ENCODE measurements around the gene SPECC1. TPM values are rescaled to one million over a fixed set of nuclear protein-coding genes. Genes with fewer than 3 reads are reported as not detected.
"Not testable (repeated sequence)": the region's sequence is repeated elsewhere in the genome, so short reads cannot be mapped to it uniquely, and the experiment has no call there.

SPECC1 gene
- total RNA-seq, 1 donor from 2014 or later, result 6.0 TPM

DNA sequence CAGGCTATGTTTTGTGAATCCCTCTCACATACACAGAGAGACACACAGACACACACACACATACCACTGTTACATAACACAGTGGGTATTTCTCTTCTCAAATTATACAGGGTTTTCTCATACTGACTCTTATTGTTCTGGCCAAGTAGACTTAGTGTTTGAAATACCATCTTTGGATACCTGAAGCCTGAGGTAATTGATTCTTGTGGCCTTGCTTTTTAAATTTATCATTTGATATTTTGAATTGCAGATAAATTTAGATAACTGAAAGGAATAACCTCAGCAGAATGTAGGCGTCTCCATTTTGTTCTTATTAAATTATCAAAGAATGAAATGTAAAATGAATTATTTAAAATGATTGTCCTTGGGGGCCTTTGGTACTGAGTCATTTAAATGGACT lies 234.4 kb downstream of the SPECC1 start:
- intact Hi-C loops (cut with micrococcal nuclease), result no loop called here
- H3K27ac Mint-ChIP-seq, result no peak overlapping the region
- peaks cover 16% of the 10 kb centered on the region for H3K4me1 Mint-ChIP-seq
- H3K9me3 Mint-ChIP-seq, result peaks cover 7% of the 10 kb centered on the region
- no peak overlapping the region for H3K4me3 Mint-ChIP-seq
- H3K36me3 Mint-ChIP-seq (ENCODE audit: low read depth), result peaks cover 2% of the 10 kb centered on the region
- H3K27me3 Mint-ChIP-seq, result no peaks in the 10 kb centered on the region
- DNase-seq, result no peak

GRCh38 chr17:20244671-20245070 lies 235.5 kb downstream of the SPECC1 start:
- DNase-seq, result no peak
- H3K9me3 Mint-ChIP-seq, result peaks cover 7% of the 10 kb centered on the region
- no peak overlapping the region for H3K4me3 Mint-ChIP-seq
- intact Hi-C loops (cut with micrococcal nuclease), result loop anchor here (5.0 kb wide), 1 partner anchor 38 kb away; no protein-coding TSS in a partner anchor
- H3K27ac Mint-ChIP-seq, result no peak overlapping the region
- peaks cover 18% of the 10 kb centered on the region for H3K4me1 Mint-ChIP-seq
- H3K36me3 Mint-ChIP-seq (ENCODE audit: low read depth), result peaks cover 2% of the 10 kb centered on the region
- no peaks in the 10 kb centered on the region for H3K27me3 Mint-ChIP-seq

DNA sequence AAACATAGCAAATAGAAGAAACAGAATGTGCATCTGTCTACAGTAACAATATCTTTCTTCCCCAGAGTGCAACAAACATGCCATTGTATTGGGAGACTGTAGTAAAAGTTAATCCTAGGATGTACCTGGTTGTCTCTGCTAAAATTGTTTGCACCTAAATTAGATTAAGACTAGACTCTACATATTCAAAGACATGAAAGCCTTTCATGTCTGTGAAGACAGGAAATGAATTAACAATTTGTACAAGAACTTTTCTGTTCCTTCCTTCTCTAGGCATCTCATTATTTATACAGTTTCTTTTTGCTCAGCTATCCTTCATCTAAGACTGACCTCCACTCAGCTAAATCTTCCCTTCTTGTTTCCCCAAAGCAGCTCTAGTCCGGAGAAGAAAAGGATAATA lies 237.5 kb downstream of the SPECC1 start:
- peak overlapping the region; percentile 31 for H3K27ac Mint-ChIP-seq
- intact Hi-C loops (cut with micrococcal nuclease), result loop anchor here (5.0 kb wide), 1 partner anchor 36 kb away; no protein-coding TSS in a partner anchor
- H3K36me3 Mint-ChIP-seq (ENCODE audit: low read depth), result peaks cover 4% of the 10 kb centered on the region
- no peak for DNase-seq
- peaks cover 7% of the 10 kb centered on the region for H3K9me3 Mint-ChIP-seq
- H3K27me3 Mint-ChIP-seq, result no peaks in the 10 kb centered on the region
- H3K4me3 Mint-ChIP-seq, result peak overlapping the region; percentile 14
- H3K4me1 Mint-ChIP-seq, result peaks cover 20% of the 10 kb centered on the region

DNA sequence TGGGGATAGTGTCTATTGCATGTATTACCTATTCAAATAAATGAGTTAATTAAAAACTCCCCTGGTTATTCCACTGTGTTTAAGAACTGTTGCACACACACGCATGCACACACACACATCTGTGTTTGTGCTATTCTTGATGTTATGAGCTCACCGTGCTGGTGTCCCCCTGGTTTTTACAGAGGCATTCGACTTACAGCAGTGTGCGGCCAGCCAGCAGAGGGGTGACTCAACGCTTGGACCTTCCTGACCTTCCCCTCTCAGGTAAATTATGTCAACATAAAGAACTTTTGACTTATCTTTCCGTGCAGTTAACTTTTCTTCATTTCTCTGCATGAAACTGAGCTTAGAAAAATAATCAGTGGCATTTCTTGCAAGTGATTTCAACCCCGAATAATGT lies 244.2 kb downstream of the SPECC1 start:
- H3K9me3 Mint-ChIP-seq, result peaks cover 22% of the 10 kb centered on the region
- peaks cover 29% of the 10 kb centered on the region for H3K4me1 Mint-ChIP-seq
- no peaks in the 10 kb centered on the region for H3K27me3 Mint-ChIP-seq
- H3K4me3 Mint-ChIP-seq, result no peak overlapping the region
- intact Hi-C loops (cut with micrococcal nuclease), result no loop called here
- DNase-seq, result no peak
- H3K27ac Mint-ChIP-seq, result no peak overlapping the region
- H3K36me3 Mint-ChIP-seq (ENCODE audit: low read depth), result peaks cover 18% of the 10 kb centered on the region

GRCh38 chr17:20254541-20254940 lies 245.4 kb downstream of the SPECC1 start:
- no peak for DNase-seq
- Mint-ChIP-seq H3K27ac (peak overlapping the region; percentile 62), H3K4me3 (no peak overlapping the region), H3K36me3 (ENCODE audit: low read depth) (peaks cover 21% of the 10 kb centered on the region), H3K4me1 (peaks cover 31% of the 10 kb centered on the region), H3K9me3 (peaks cover 25% of the 10 kb centered on the region), H3K27me3 (no peaks in the 10 kb centered on the region)
- intact Hi-C loops (cut with micrococcal nuclease), result no loop called here

DNA sequence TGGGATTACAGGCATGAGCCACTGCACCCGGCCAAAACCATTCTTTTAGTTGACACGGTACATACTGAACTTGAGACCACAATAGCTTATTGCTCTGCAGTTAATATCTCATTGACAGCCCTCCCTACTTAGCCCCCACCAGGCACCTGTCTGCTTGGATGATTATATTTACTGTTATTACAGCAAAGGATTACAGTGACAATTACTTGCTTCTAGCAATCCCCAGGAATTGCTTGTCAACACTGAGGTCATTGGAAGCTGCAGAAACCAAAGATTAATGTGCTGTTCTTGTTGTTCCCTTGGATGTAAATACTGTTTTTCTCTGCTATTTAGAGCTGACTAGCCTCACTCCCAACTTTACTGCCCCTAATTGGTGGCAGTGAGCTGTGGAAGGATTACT lies 247.0 kb downstream of the SPECC1 start:
- no peak for DNase-seq
- peaks cover 25% of the 10 kb centered on the region for H3K9me3 Mint-ChIP-seq
- H3K4me3 Mint-ChIP-seq, result no peak overlapping the region
- H3K27me3 Mint-ChIP-seq, result no peaks in the 10 kb centered on the region
- no peak overlapping the region for H3K27ac Mint-ChIP-seq
- intact Hi-C loops (cut with micrococcal nuclease), result no loop called here
- peaks cover 19% of the 10 kb centered on the region for H3K36me3 Mint-ChIP-seq (ENCODE audit: low read depth)
- peaks cover 27% of the 10 kb centered on the region for H3K4me1 Mint-ChIP-seq

GRCh38 chr17:20257008-20257407 lies 247.8 kb downstream of the SPECC1 start:
- H3K36me3 Mint-ChIP-seq (ENCODE audit: low read depth), result peaks cover 19% of the 10 kb centered on the region
- H3K27me3 Mint-ChIP-seq, result no peaks in the 10 kb centered on the region
- no peak overlapping the region for H3K27ac Mint-ChIP-seq
- peaks cover 31% of the 10 kb centered on the region for H3K4me1 Mint-ChIP-seq
- H3K9me3 Mint-ChIP-seq, result peaks cover 25% of the 10 kb centered on the region
- no peak overlapping the region for H3K4me3 Mint-ChIP-seq
- no peak for DNase-seq
- intact Hi-C loops (cut with micrococcal nuclease), result no loop called here

DNA sequence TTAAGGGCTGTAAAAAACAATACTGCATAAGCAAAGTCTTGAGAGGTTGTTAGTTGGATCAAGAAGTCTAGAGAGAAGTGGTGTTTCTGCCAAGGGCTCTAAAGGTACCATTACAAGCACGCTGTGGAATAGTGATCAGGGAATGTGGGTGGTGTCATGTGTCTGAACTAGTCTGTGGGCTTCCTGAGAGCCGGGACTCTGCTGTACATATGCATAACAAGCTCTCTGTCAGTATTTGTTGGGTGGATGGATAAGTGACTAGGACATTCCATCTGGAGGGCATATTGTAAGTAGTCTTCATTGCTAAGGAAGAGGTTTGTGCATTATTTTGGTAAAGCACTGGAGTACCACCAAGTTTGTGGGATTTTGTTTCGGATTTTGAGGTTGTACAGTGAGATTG lies 248.6 kb downstream of the SPECC1 start:
- Mint-ChIP-seq H3K27me3 (no peaks in the 10 kb centered on the region), H3K9me3 (peaks cover 19% of the 10 kb centered on the region), H3K4me3 (no peak overlapping the region), H3K4me1 (peaks cover 39% of the 10 kb centered on the region), H3K36me3 (ENCODE audit: low read depth) (peaks cover 19% of the 10 kb centered on the region), H3K27ac (no peak overlapping the region)
- no peak for DNase-seq
- intact Hi-C loops (cut with micrococcal nuclease), result no loop called here

DNA sequence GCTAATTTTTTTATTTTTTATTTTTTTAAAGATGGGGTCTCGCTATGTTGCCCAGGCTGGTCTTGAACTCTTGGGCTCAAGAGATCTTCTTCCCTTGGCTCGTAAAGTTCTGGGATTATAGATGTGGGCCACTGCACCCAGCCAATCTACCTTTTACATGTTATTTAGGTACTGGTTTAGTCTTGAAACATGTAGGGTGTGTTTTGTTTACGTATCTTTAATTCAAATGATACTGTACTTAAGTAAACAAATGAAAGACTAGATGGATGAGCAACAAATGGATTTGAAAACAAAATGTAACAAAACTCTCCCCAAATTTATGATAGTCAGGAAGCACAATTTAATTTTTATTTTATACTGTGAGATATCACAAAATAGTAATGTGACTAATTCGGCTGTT lies 250.5 kb downstream of the SPECC1 start:
- no peaks in the 10 kb centered on the region for H3K27me3 Mint-ChIP-seq
- no peak for DNase-seq
- intact Hi-C loops (cut with micrococcal nuclease), result no loop called here
- peaks cover 19% of the 10 kb centered on the region for H3K9me3 Mint-ChIP-seq
- no peak overlapping the region for H3K27ac Mint-ChIP-seq
- H3K36me3 Mint-ChIP-seq (ENCODE audit: low read depth), result peaks cover 17% of the 10 kb centered on the region
- peaks cover 26% of the 10 kb centered on the region for H3K4me1 Mint-ChIP-seq
- H3K4me3 Mint-ChIP-seq, result no peak overlapping the region

DNA sequence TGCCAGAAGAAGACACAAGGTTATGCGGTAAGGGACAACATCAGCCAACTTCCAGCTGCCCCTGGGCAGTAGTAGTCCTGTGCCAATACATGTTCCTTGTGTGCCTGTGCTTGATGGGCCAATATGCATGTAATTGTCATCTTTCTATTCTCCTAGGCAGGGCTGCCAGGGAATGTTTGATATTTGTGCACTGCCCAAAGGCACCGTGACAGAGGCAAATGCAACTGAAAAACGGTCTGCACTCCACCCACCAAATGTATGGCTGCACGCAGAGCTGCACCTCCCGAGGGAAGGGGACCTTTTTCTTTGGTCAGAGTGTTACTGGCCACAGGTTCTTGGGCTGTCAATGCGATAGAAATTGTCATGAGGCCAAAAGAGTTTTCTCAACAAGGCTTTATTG lies 251.1 kb downstream of the SPECC1 start:
- Mint-ChIP-seq H3K4me1 (peaks cover 21% of the 10 kb centered on the region), H3K4me3 (no peak overlapping the region), H3K27ac (no peak overlapping the region), H3K36me3 (ENCODE audit: low read depth) (peaks cover 16% of the 10 kb centered on the region), H3K27me3 (no peaks in the 10 kb centered on the region), H3K9me3 (peaks cover 16% of the 10 kb centered on the region)
- DNase-seq, result no peak
- intact Hi-C loops (cut with micrococcal nuclease), result no loop called here

DNA sequence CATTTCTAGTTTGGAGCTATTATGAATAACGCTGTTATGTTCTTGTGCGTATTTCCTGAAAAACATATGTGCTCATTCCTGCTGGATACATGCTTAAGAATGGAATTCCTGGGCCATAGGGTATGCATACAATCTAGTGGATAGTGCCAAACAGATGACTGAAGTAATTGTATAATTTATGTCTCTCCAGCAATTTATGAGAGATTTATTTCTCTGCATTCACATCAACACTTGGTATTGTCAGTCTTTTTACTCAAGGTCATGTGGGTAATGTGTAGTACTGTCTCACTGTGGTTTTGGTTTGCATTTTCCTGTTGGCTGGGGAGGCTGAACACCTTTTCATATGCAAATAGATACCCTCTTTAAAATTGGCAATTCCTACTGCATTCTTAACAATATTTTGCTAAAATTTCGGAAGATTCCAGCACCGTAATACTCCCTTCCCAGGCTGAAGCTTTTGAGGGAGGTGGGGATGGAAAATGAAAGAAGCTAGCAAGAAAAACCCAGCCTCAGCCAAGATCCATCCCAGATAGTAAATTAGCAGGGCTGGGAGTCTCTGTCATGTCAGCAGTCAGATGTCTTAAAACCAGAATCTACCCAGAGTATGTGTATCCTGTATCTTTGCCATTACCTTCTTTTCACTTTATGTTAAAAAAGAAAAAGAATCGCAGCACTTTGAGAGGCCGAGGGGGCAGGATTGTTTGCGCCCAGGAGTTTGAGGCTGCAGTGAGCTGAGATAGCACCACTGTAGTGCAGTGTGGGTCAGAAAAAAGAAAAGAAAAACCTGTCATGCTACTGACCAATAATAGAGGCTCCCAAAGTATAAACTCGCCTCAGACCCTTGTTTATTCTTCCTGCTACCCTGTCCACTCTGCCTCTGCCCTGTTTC lies 253.3 kb downstream of the SPECC1 start:
- no peaks in the 10 kb centered on the region for H3K27me3 Mint-ChIP-seq
- peaks cover 13% of the 10 kb centered on the region for H3K9me3 Mint-ChIP-seq
- peak overlapping the region; percentile 13 for H3K27ac Mint-ChIP-seq
- peaks cover 23% of the 10 kb centered on the region for H3K4me1 Mint-ChIP-seq
- intact Hi-C loops (cut with micrococcal nuclease), result no loop called here
- DNase-seq, result no peak
- H3K4me3 Mint-ChIP-seq, result peak overlapping the region; percentile 67
- H3K36me3 Mint-ChIP-seq (ENCODE audit: low read depth), result peaks cover 13% of the 10 kb centered on the region

GRCh38 chr17:20263115-20263433 lies 253.9 kb downstream of the SPECC1 start:
- H3K9me3 Mint-ChIP-seq; H3K36me3 Mint-ChIP-seq (ENCODE audit: low read depth); H3K27me3 Mint-ChIP-seq; DNase-seq; H3K27ac Mint-ChIP-seq; intact Hi-C loops (cut with micrococcal nuclease): not testable (repeated sequence)
- Mint-ChIP-seq H3K4me1 (peaks cover 28% of the 10 kb centered on the region), H3K4me3 (peak overlapping the region; percentile 67)

DNA sequence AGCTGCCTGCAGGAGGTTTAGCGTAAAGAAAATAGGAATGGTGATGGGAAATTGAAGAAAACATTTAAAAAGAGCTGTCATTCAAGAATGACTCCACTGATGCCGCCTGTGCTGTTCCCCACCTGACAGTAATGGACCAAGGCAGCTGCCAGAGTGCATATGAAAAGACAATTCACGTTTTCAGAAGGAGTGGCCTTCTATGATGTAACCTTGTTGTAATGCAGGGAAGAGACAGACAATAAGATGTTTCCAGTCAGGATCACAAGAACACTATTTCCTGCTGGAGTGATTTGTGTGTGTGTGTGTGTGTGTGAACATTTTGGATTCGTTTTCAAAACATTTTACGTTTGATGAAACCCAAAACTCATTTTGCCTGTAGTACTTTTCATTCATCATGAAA lies 254.4 kb downstream of the SPECC1 start:
- H3K27me3 Mint-ChIP-seq, result no peaks in the 10 kb centered on the region
- intact Hi-C loops (cut with micrococcal nuclease), result no loop called here
- H3K27ac Mint-ChIP-seq, result no peak overlapping the region
- peaks cover 4% of the 10 kb centered on the region for H3K36me3 Mint-ChIP-seq (ENCODE audit: low read depth)
- no peak overlapping the region for H3K4me3 Mint-ChIP-seq
- peaks cover 26% of the 10 kb centered on the region for H3K4me1 Mint-ChIP-seq
- peaks cover 2% of the 10 kb centered on the region for H3K9me3 Mint-ChIP-seq
- DNase-seq, result no peak

- intact Hi-C loops (cut with micrococcal nuclease), result no loop called here
- H3K36me3 Mint-ChIP-seq (ENCODE audit: low read depth), result peaks cover 2% of the 10 kb centered on the region
- no peaks in the 10 kb centered on the region for H3K27me3 Mint-ChIP-seq
- H3K27ac Mint-ChIP-seq, result no peak overlapping the region
- H3K4me1 Mint-ChIP-seq, result peaks cover 27% of the 10 kb centered on the region
- H3K4me3 Mint-ChIP-seq, result no peak overlapping the region
- H3K9me3 Mint-ChIP-seq, result no peaks in the 10 kb centered on the region
- DNase-seq, result no peak
Measured at GRCh38 chr17:20264996-20265395, 255.8 kb downstream of the SPECC1 start.
